ENCODE data around the gene CDC14A.
"Not testable (repeated sequence)": the region's sequence is repeated elsewhere in the genome, so short reads cannot be mapped to it uniquely, and the experiment has no call there.

Gene CDC14A

DNA sequence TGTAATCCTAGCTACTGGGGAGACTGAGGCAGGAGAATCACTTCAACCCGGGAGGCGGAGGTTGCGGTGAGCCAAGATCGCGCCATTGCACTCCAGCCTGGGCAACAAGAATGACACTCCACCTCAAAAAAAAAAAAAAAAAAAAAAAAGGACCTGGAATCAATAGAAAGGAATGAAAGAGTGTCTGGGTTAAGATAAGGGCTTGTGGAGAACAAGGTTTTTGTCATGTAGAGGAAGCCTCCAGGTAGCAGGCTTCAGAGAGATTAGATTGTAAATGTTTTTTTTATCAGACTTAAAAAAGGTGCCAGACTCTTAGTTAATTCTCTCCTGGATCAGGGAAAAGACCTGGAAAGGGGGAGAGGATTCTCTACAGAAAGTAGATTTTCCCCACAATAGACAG is 14.4 kb upstream of the CDC14A start:
- DNase-seq (ENCODE audit: low spot score) = not testable (repeated sequence)

GRCh38 chr1:100339735-100340134 is 12.6 kb upstream of the CDC14A start:
- not testable (repeated sequence) for DNase-seq (ENCODE audit: low spot score)

DNA sequence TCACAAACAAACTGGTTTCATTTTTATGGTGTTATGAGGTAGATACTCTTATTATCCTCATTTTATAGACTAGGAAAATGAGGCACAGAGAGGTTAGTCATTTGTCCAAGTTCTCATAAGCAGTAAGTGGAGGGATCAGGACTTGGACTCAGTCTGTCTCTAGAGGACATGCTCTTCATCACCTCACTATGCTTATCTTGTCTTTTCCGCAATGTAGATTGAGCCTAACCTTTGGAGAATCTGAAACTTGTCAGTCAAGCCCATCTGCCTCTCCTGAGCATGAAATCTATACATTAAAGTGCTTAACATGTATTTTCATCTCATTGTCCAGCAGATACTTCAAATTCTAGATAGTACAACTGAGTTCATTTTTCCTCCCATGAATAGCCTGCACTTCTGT is 11.8 kb upstream of the CDC14A start:
- DNase-seq (ENCODE audit: low spot score) = no peak

DNA sequence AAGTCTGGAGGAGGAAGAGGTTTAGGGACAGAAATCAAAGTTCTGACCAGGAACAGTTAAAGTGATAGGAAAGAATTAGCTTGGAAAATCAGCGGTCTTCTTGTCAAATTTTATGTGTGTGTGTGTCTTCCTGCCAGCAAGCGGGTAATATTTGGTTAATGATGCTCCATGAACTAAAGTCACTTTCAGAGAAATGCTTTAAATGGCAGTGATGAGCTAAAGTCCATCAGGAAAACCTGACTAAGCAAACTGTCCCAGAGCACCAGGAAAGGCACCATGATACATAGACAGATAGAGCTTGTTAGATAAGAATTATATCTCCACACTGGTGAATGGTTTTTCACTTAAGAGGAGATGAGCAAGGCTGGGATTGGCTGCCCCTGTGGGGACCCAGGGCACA is 10.0 kb upstream of the CDC14A start:
- no peak for DNase-seq (ENCODE audit: low spot score)

GRCh38 chr1:100343897-100344296 is 8.4 kb upstream of the CDC14A start:
- no peak for DNase-seq (ENCODE audit: low spot score)

DNA sequence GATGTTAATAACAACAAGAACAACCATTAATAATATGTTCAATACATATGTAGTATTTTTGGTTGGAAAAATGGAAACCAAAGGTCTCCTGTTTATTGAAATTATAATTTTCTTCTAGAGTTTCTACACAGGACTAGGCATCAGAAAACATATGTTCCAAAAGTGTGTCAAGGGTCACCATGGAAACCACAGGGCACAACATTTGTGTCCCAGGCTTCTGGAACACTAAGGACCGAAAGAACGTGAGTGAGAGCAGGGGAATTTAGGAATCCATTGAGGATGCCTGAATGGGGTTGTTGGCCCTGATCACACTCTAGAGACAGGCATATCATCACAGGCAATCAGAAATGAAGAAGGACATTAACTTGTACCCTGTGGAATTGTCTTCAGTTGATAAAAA is 7.5 kb upstream of the CDC14A start:
- no peak for DNase-seq (ENCODE audit: low spot score)

DNA sequence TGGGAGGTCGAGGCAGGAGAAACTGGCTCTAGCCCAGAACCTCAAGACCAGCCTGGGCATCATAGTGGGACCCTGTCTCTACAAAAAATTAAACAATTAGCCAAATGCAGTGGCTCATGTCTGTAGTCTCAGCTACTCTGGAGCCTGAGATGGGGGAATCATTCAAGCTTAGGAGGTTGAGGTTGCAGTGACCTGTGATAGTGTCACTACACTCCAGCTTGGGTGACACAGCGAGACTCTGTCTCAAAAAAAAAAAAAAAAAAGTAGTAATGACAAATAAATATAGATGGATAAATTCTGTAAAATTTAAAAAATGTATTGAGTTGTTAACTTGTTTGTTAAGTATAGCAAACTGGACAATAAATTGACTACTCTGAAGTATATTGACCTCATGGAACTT is 5.9 kb upstream of the CDC14A start:
- no peak for DNase-seq (ENCODE audit: low spot score)

DNA sequence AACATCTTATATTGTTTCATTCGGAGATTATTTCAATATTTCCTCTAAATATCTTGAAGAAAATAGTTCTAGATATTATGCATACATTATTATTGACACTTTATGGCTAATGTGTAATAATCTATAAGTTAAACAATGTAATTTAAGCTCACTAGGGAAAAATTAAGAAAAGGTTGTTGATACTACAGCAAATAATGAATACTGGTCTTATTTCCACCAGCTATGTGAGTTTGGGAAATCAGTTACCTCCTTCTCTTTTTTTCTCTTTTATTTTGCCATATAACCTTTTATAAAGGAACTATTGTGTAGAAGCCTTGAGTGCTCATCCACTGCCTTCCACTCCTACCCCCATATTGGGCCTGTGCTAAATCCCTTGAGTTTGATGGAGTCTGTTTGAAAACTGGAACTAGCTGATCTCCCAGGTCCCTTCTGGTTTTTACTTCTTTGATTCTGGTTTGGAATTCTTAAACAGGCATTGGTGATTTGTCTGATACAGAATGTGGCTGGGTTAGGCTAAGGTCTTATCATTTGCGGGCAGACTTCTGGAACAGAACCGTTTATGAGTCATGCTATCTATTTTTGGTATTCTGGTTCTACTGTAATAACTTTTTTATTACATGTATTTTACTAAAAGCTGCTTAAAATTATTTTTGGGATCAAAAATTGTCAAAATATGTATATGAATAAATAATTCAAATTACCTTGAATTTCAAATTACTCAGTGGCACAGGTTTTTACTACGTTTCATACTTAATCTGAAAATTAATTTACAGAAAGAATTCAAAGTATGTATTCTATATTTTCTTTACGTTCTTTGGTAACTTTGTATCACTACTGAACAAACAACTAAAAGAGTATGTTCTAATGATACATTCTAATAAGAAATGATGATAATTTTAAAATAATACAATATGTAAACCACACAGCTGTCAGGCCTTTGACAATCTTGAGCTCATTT is 5.0 kb upstream of the CDC14A start:
- no peak for DNase-seq (ENCODE audit: low spot score)

- no peak for DNase-seq (ENCODE audit: low spot score)
These were observed 3.7 kb upstream of the CDC14A start for GRCh38 chr1:100348549-100349144.

GRCh38 chr1:100349246-100349645 is 3.1 kb upstream of the CDC14A start:
- DNase-seq (ENCODE audit: low spot score) = no peak

GRCh38 chr1:100350787-100351094 is 1.6 kb upstream of the CDC14A start:
- DNase-seq (ENCODE audit: low spot score) = no peak

GRCh38 chr1:100351095-100351887 is 1.0 kb upstream of the CDC14A start:
- peak; percentile 90 for DNase-seq (ENCODE audit: low spot score)

DNA sequence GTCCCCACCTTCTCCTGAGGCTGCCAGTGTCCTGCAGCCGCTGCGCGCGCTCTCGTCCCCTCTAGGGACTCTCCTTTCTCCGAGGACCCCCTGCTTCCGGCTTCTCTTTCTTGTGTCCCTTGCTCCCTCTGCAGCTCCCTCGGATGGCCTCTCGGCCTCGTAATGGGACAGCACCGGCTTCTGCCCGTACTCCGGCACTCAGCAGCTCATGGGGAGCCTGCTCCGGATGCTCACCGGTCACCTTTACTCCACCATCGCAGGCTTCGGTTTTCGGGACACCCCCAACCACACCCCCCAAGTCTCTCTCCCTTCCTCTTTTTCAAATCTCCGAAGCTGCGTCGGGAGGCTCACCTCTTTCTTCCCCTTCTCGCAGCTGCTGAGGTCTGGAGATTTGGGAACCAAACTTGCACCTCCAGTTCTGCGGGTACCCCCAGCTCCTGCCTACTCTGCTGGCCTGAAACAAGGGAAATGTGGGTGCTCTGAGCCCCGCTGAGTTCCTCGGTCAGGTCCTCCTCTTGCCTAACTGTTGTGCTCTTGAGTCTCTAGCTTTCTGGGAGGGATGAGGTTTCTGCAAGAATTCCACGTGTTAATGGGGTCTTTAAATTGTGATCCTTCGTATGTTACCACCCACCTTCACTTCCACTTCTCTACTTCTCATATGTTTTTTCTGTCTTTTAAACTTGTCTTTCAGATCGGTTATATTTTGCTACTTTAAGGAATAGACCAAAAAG is 930 bp downstream of the CDC14A start:
- peak; percentile 47 for DNase-seq (ENCODE audit: low spot score)

- peak; percentile 59 for DNase-seq (ENCODE audit: low spot score)
These were observed 1.7 kb downstream of the CDC14A start for GRCh38 chr1:100353988-100354387.

DNA sequence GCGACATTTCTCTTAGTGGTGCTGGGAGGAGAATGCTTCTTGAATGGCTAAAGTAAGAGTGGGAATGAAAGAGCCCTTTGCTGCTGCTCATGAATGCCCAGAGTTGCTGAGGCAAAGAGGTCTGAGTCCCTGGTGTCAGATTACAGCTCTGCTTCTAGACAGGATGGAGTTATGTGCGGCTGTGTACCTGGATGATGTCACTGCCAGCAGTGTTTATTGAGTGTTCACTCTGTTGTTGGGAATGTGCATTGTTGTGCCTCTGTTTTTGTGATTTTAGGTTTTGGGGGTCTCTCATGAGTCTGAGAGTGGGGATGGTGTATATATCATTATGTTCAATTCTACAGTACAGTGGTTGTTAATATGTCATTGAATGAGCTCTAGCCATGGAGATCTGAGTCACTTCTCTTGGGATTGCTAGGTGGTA is 2.7 kb downstream of the CDC14A start:
- no peak for DNase-seq (ENCODE audit: low spot score)

GRCh38 chr1:100358210-100358609 is 5.9 kb downstream of the CDC14A start:
- peak; percentile 11 for DNase-seq (ENCODE audit: low spot score)

- DNase-seq (ENCODE audit: low spot score) = no peak
These were observed 6.8 kb downstream of the CDC14A start for GRCh38 chr1:100359139-100359538.

- DNase-seq (ENCODE audit: low spot score) = peak; percentile 31
These were observed 8.6 kb downstream of the CDC14A start for GRCh38 chr1:100360790-100361510.

DNA sequence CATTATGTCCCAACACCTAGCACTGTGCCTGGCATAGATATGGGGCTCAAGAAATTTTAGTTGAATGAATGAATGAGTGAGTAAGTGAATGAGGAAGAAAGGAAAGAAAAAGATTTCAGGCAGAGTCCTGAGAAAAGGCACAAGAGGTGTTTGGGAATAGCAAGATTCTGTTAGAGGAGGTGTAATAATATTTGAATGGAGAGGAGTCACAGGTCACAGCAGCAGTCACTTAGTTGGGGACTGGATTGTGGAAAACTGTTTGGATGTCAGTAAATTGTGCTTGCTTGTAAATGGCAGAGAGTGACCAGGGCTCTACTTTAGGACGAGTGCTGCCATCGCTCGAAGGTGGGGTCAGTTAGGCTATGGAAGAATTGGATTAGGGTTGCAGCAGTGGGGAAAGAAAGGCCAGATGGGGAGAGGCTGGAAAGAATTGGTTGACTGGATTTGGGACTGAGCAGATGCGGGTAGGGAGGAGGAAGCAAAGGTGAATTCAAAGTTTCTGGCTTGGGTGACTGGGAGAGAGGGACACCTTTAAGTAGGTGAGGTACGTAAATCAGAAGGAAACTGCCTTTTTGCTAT is 9.3 kb downstream of the CDC14A start:
- DNase-seq (ENCODE audit: low spot score) = no peak

DNA sequence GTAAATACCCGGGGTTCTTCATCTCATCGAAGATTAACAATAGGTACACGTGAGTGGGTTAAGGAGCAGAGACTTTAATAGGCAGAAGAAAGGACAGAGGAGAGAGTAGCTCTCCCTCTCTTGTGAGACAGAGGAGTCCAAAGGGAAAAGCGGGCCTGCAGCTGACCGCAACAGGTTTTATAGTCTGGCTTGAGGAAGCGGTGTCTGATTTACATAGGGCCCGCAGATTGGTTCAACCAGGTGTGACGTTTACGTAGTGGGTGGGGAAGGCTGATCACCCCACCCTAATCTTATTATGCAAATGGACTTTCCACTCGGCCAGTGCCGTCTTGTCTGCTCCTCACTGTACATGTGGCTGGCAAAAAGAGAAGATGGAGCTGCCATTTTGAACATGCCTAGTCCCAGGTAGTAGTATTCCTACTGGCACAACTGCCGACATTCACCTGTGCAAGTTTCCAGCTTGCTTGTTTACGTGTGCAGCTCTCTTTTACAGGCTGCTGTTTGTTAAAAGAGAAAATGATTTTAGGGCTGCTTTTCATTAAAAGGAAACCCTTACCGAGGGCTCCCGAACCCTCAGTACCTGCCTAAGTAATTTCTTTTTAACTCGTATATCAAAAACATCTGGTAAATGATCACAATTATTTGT is 10.6 kb downstream of the CDC14A start:
- no peak for DNase-seq (ENCODE audit: low spot score)

- no peak for DNase-seq (ENCODE audit: low spot score)
These were observed 11.5 kb downstream of the CDC14A start for GRCh38 chr1:100363831-100364230.
